Thyroid gland (tissue), 4 donors: Measurements from ENCODE around the gene OR2T2.
"Not testable (repeated sequence)": the region's sequence is repeated elsewhere in the genome, so short reads cannot be mapped to it uniquely, and the experiment has no call there.

Source experiments
- POLR2A ChIP-seq, 2 donors: fragments of 450-650 bp; IDR thresholded peaks; one replicate each; pipeline ENCODE4 v1.6.1; 2017; ENCODE audit warnings: antibody characterized with exemption in 2 of 2, mild to moderate bottlenecking in 2 of 2, moderate library complexity in 1 of 2
- TF ChIP-seq, protein P1 (sequence below), 6 experiments: fragments of 200-600 bp in 3 of 6; fragments of 450-650 bp in 3 of 6; sonication (generic) in 3 of 6; IDR thresholded peaks; one replicate each; pipeline ENCODE4 v1.5.1; 2016 to 2019; ENCODE audit warnings: antibody characterized with exemption in 6 of 6, mild to moderate bottlenecking in 2 of 6, inconsistent platforms in 1 of 6, moderate library complexity in 1 of 6

DNA sequence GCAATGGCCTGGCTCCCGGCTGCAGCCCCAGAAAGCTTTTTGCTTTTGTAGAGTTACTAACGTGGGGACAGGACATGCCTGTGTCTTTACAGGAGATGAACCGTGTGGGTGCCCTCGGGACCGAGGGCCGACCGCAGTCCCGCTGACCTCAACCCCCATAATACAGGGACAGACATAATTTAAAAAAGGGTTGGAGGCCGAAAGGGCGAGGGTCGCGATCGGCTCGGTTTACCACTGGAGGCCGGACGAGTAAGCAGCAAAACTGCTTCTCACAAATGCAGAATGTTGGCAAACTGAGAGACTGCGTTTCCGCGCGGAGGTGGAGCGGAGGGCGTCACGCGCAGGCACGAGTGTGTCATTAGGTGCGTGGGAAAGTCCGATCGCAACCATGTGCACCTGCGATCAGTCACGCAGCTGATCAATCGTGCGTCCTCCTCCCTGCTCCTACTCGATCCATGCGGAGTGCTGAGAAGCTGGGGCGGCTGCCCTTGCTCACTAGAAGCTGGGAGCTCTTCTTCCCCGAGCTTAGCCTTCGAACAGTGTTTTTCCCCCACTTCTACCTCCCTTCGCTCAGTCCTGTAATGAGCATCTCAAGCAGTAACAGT lies 11.5 kb upstream of the OR2T2 start:
- TF ChIP-seq, protein P1, sequence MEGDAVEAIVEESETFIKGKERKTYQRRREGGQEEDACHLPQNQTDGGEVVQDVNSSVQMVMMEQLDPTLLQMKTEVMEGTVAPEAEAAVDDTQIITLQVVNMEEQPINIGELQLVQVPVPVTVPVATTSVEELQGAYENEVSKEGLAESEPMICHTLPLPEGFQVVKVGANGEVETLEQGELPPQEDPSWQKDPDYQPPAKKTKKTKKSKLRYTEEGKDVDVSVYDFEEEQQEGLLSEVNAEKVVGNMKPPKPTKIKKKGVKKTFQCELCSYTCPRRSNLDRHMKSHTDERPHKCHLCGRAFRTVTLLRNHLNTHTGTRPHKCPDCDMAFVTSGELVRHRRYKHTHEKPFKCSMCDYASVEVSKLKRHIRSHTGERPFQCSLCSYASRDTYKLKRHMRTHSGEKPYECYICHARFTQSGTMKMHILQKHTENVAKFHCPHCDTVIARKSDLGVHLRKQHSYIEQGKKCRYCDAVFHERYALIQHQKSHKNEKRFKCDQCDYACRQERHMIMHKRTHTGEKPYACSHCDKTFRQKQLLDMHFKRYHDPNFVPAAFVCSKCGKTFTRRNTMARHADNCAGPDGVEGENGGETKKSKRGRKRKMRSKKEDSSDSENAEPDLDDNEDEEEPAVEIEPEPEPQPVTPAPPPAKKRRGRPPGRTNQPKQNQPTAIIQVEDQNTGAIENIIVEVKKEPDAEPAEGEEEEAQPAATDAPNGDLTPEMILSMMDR (IDR thresholded peaks at IDR 0.05), result not testable (repeated sequence)
- TF ChIP-seq POLR2A (IDR thresholded peaks at IDR 0.05), result not testable (repeated sequence)
